H9 (cell line): Measurements from ENCODE around the gene SQOR. TPM values are rescaled to one million over a fixed set of nuclear protein-coding genes. Genes with fewer than 3 reads are reported as not detected.

ENCODE experiments used
- DNase-seq: peaks from one replicate; pipeline ENCODE4 v3.0.0-alpha.2; 2017
- H2AFZ ChIP-seq: one replicate; pipeline ENCODE4 v1.6.1; 2013; ENCODE audit warnings: mild to moderate bottlenecking, low read length, control low read depth, moderate library complexity
- H2AK5ac ChIP-seq: 2 replicates; pipeline ENCODE4 v1.6.1; 2013; ENCODE audit warnings: low read length, control low read depth, mixed read lengths; ENCODE audit not compliant: insufficient read length
- H2BK120ac ChIP-seq: one replicate; pipeline ENCODE4 v1.6.1; 2013; ENCODE audit warnings: low read depth, mild to moderate bottlenecking, low read length, control low read depth, inconsistent platforms; ENCODE audit not compliant: poor library complexity, severe bottlenecking
- H2BK12ac ChIP-seq: 2 replicates; pipeline ENCODE4 v1.6.1; 2013; ENCODE audit warnings: low read length, control low read depth, mixed read lengths, low read depth; ENCODE audit not compliant: insufficient read length
- H2BK15ac ChIP-seq: 2 replicates; pipeline ENCODE4 v1.6.1; 2013; ENCODE audit warnings: low read depth, low read length, control low read depth
- H2BK20ac ChIP-seq: one replicate; pipeline ENCODE4 v1.6.1; 2013; ENCODE audit warnings: low read depth, mild to moderate bottlenecking, low read length, control low read depth, inconsistent platforms; ENCODE audit not compliant: poor library complexity, severe bottlenecking
- H2BK5ac ChIP-seq: 2 replicates; pipeline ENCODE4 v1.6.1; 2013; ENCODE audit warnings: low read length, control low read depth, mixed read lengths; ENCODE audit not compliant: insufficient read length
- H3K14ac ChIP-seq: 2 replicates; pipeline ENCODE4 v1.6.1; 2013; ENCODE audit warnings: low read length, control low read depth; ENCODE audit not compliant: insufficient read depth
- H3K18ac ChIP-seq: 2 replicates; pipeline ENCODE4 v1.6.1; 2013; ENCODE audit warnings: low read depth, mild to moderate bottlenecking, mixed read lengths, low read length, control low read depth; ENCODE audit not compliant: insufficient read length
- H3K23ac ChIP-seq: 2 replicates; pipeline ENCODE4 v1.6.1; 2013; ENCODE audit warnings: low read length, control low read depth, mixed read lengths, low read depth; ENCODE audit not compliant: insufficient read length
- H3K23me2 ChIP-seq: 2 replicates; pipeline ENCODE4 v1.6.1; 2013; ENCODE audit warnings: low read depth, mild to moderate bottlenecking, mixed read lengths, low read length, control low read depth; ENCODE audit not compliant: insufficient read length, poor library complexity, severe bottlenecking
- H3K27ac ChIP-seq: 2 replicates; pipeline ENCODE4 v1.5.1; 2013; ENCODE audit warnings: low read length, control low read depth, mixed read lengths, low read depth; ENCODE audit not compliant: insufficient read length
- H3K27me3 ChIP-seq: 2 replicates; pipeline ENCODE4 v1.6.1; 2013; ENCODE audit warnings: low read length, control low read depth, inconsistent platforms; ENCODE audit not compliant: insufficient read depth
- H3K4ac ChIP-seq: 2 replicates; pipeline ENCODE4 v1.6.1; 2013; ENCODE audit warnings: low read depth, mild to moderate bottlenecking, control low read depth, inconsistent platforms, low read length, moderate library complexity
- H3K4me1 ChIP-seq: 2 replicates; pipeline ENCODE4 v1.6.1; 2013; ENCODE audit warnings: low read length, control low read depth, inconsistent platforms; ENCODE audit not compliant: insufficient read depth
- H3K4me2 ChIP-seq: 2 replicates; pipeline ENCODE4 v1.6.1; 2013; ENCODE audit warnings: low read length, control low read depth, mixed read lengths; ENCODE audit not compliant: insufficient read length, insufficient read depth
- H3K56ac ChIP-seq: 2 replicates; pipeline ENCODE4 v1.6.1; 2013; ENCODE audit warnings: low read depth, mild to moderate bottlenecking, mixed read lengths, low read length, control low read depth; ENCODE audit not compliant: insufficient read length
- H3K79me1 ChIP-seq: 2 replicates; pipeline ENCODE4 v1.6.1; 2013; ENCODE audit warnings: low read depth, mild to moderate bottlenecking, moderate library complexity, low read length, control low read depth, inconsistent platforms; ENCODE audit not compliant: insufficient read depth, poor library complexity, severe bottlenecking
- H3K79me2 ChIP-seq: 2 replicates; pipeline ENCODE4 v1.6.1; 2013; ENCODE audit warnings: low read length, control low read depth, inconsistent platforms; ENCODE audit not compliant: insufficient read depth
- H3K9ac ChIP-seq: 2 replicates; pipeline ENCODE4 v1.6.1; 2013; ENCODE audit warnings: low read length, control low read depth, mixed read lengths; ENCODE audit not compliant: insufficient read length; ENCODE audit errors: extremely low read depth
- H3K9me3 ChIP-seq: one replicate; pipeline ENCODE4 v1.6.1; 2013; ENCODE audit warnings: low read depth, low read length, inconsistent platforms; ENCODE audit not compliant: control insufficient read depth
- H3T11ph ChIP-seq: one replicate; pipeline ENCODE4 v1.6.1; 2013; ENCODE audit warnings: mild to moderate bottlenecking, low read length, control low read depth, inconsistent platforms
- H4K20me1 ChIP-seq: one replicate; pipeline ENCODE4 v1.6.1; 2013; ENCODE audit not compliant: control insufficient read depth, insufficient read length, insufficient read depth
- H4K5ac ChIP-seq: 2 replicates; pipeline ENCODE4 v1.6.1; 2013; ENCODE audit warnings: low read depth, mild to moderate bottlenecking, mixed read lengths, low read length, control low read depth; ENCODE audit not compliant: insufficient read length
- H4K8ac ChIP-seq: replicated peaks from 2 replicates; pipeline ENCODE4 v1.6.1; 2013; ENCODE audit warnings: low read length, control low read depth, mixed read lengths, low read depth; ENCODE audit not compliant: insufficient read length
- H4K91ac ChIP-seq: 2 replicates; pipeline ENCODE4 v1.6.1; 2013; ENCODE audit warnings: low read depth, mild to moderate bottlenecking, moderate library complexity, mixed read lengths, low read length, control low read depth; ENCODE audit not compliant: insufficient read length
- H3K27ac Mint-ChIP-seq, 3 experiments: 2 replicates in 2 of 3; 3 replicates in 1 of 3; pipeline ENCODE4 v1.8.0; 2020 to 2021; ENCODE audit warnings: mixed read lengths in 3 of 3, mild to moderate bottlenecking in 1 of 3, moderate library complexity in 1 of 3
- H3K27me3 Mint-ChIP-seq: 2 replicates; pipeline ENCODE4 v1.8.0; 2021; ENCODE audit warnings: low read depth, mild to moderate bottlenecking, moderate library complexity, mixed read lengths
- H3K36me3 Mint-ChIP-seq, 3 experiments: 2 replicates in 2 of 3; 3 replicates in 1 of 3; pipeline ENCODE4 v1.8.0; 2020 to 2021; ENCODE audit warnings: low read depth in 3 of 3, mixed read lengths in 3 of 3; ENCODE audit not compliant: insufficient read depth in 1 of 3
- H3K4me1 Mint-ChIP-seq, 2 experiments: 2 replicates each; pipeline ENCODE4 v1.8.0; 2020; ENCODE audit warnings: mixed read lengths in 2 of 2
- H3K4me3 Mint-ChIP-seq, 2 experiments: 2 replicates in 1 of 2; 3 replicates in 1 of 2; pipeline ENCODE4 v1.8.0; 2020 to 2021; ENCODE audit warnings: mild to moderate bottlenecking in 2 of 2, mixed read lengths in 2 of 2, moderate library complexity in 1 of 2
- H3K9me3 Mint-ChIP-seq, 2 experiments: 2 replicates in 1 of 2; 3 replicates in 1 of 2; pipeline ENCODE4 v1.8.0; 2020; ENCODE audit warnings: mild to moderate bottlenecking in 2 of 2, mixed read lengths in 2 of 2, moderate library complexity in 1 of 2
- WGBS: extraction: QIAGEN DNeasy Blood & Tissue Kit; methylation state at CpG from one replicate; pipeline ENCODE4 v1.1.7; 2013; ENCODE audit warnings: missing lambda C conversion rate, low lambda C conversion rate, mixed read lengths; ENCODE audit not compliant: insufficient read length; ENCODE audit errors: extremely low coverage; 5-methylcytosine and 5-hydroxymethylcytosine counted together
- total RNA-seq: library from RNA; stranded (reverse); gene quantifications from 2 replicates; pipeline ENCODE4 v1.2.1, GENCODE V29; 2021
- TF ChIP-seq, protein P1 (sequence below): fragments of 200-600 bp; sonication (generic); conservative IDR thresholded peaks from 3 replicates; pipeline ENCODE4 v1.8.0; 2021; ENCODE audit warnings: antibody characterized with exemption, mild to moderate bottlenecking

Gene SQOR
- total RNA-seq, 1 experiment from 2014 or later: 0.17 TPM

DNA sequence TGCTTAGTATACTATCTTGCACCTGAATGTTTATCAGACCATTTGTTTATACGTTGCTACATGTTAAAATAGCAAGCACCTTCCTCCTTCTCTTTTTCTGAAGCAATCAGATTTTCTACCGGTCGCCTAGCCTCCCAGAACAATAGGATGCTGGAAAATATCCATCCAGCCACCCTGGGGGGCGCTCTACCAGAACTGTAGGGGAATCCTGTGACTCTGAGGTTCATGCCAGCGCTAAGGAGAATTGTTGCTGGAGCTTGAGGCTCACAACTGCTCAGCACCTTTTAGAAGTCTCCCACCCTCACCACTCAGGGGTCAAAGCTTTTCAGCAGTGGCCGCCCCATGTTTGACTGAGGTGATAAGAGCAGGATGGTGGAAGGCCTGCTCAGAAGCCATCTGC, 27.5 kb downstream of the SQOR start:
- Histone ChIP-seq H3K27me3 (no peaks in the 10 kb centered on the region), H3K9me3 (no peaks in the 10 kb centered on the region), H4K5ac (no peak overlapping the region), H2AFZ (no peak overlapping the region), H3K56ac (no peak overlapping the region), H2BK20ac (no peak overlapping the region), H3K9ac (no peak overlapping the region), H3T11ph (no peak overlapping the region), H2BK15ac (no peak overlapping the region), H3K27ac (no peak overlapping the region), H3K4me1 (no peaks in the 10 kb centered on the region), H3K79me1 (no peaks in the 10 kb centered on the region), H2AK5ac (no peak overlapping the region), H2BK120ac (no peak overlapping the region), H3K23ac (no peak overlapping the region), H3K23me2 (no peaks in the 10 kb centered on the region), H3K14ac (no peak overlapping the region), H4K8ac (no peak overlapping the region), H3K79me2 (no peaks in the 10 kb centered on the region), H2BK5ac (no peak overlapping the region), H4K91ac (no peak overlapping the region), H3K4ac (no peak overlapping the region), H3K4me2 (no peak overlapping the region), H3K18ac (no peak overlapping the region), H4K20me1 (no peaks in the 10 kb centered on the region), H2BK12ac (no peak overlapping the region)
- Mint-ChIP-seq H3K9me3 (no peaks in the 10 kb centered on the region; a peak in 1 of 5 replicates), H3K27ac (no peak overlapping the region), H3K4me3 (no peak overlapping the region), H3K27me3 (peaks cover 9% of the 10 kb centered on the region), H3K4me1 (peaks cover 10 to 12% of the 10 kb centered on the region in 2 experiments), H3K36me3 (no peaks in the 10 kb centered on the region)
- TF ChIP-seq, protein P1, sequence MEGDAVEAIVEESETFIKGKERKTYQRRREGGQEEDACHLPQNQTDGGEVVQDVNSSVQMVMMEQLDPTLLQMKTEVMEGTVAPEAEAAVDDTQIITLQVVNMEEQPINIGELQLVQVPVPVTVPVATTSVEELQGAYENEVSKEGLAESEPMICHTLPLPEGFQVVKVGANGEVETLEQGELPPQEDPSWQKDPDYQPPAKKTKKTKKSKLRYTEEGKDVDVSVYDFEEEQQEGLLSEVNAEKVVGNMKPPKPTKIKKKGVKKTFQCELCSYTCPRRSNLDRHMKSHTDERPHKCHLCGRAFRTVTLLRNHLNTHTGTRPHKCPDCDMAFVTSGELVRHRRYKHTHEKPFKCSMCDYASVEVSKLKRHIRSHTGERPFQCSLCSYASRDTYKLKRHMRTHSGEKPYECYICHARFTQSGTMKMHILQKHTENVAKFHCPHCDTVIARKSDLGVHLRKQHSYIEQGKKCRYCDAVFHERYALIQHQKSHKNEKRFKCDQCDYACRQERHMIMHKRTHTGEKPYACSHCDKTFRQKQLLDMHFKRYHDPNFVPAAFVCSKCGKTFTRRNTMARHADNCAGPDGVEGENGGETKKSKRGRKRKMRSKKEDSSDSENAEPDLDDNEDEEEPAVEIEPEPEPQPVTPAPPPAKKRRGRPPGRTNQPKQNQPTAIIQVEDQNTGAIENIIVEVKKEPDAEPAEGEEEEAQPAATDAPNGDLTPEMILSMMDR: peak; percentile 67
- WGBS: no CpG with 5 or more reads among the region's 6 CpGs
- DNase-seq: peak; percentile 58
